ENCODE measurements around the gene SEMA4B.

GRCh38 chr15:90162956-90163355 lies 38.2 kb upstream of the SEMA4B start:
- TF ChIP-seq CTCF (IDR thresholded peaks at IDR 0.05): no peak
- no peak for TF ChIP-seq EZH2 (IDR thresholded peaks at IDR 0.05; ENCODE audit: borderline replicate concordance, insufficient read depth, low read depth, low read length, poor library complexity, severe bottlenecking)
